GM23338 (cell line): ENCODE results near the gene CELF2. TPM values are rescaled to one million over a fixed set of nuclear protein-coding genes. Genes with fewer than 3 reads are reported as not detected.

Source experiments
- ATAC-seq: fragments of 200-7000 bp; cut with Tn5 transposase; 3 replicates; pipeline ENCODE4 v1.9.1; 2020
- DNase-seq: peaks from one replicate; pipeline ENCODE4 v3.0.0-alpha.2; 2015; ENCODE audit warnings: low spot score
- H2AFZ ChIP-seq: fragments of 200-600 bp; sonication (generic); 2 replicates; pipeline ENCODE4 v1.8.0; 2016; ENCODE audit warnings: antibody characterized with exemption, mild to moderate bottlenecking, moderate library complexity
- H3F3A ChIP-seq: fragments of 200-600 bp; sonication (generic); replicated peaks from 2 replicates; pipeline ENCODE4 v1.8.0; 2017; ENCODE audit warnings: antibody characterized with exemption, mixed run types, low read depth
- H3K27ac ChIP-seq: fragments of 200-600 bp; sonication (generic); 2 replicates; pipeline ENCODE4 v1.6.1; 2016; ENCODE audit warnings: low read depth
- H3K27me3 ChIP-seq: fragments of 200-600 bp; sonication (generic); 2 replicates; pipeline ENCODE4 v1.8.0; 2016; ENCODE audit warnings: mild to moderate bottlenecking, mixed run types, moderate library complexity; ENCODE audit not compliant: insufficient read depth
- H3K36me3 ChIP-seq: fragments of 200-600 bp; sonication (generic); 2 replicates; pipeline ENCODE4 v1.8.0; 2016; ENCODE audit warnings: mild to moderate bottlenecking; ENCODE audit not compliant: insufficient read depth
- H3K4me1 ChIP-seq: fragments of 200-600 bp; sonication (generic); 2 replicates; pipeline ENCODE4 v1.8.0; 2016; ENCODE audit warnings: mild to moderate bottlenecking, moderate library complexity; ENCODE audit not compliant: insufficient read depth
- H3K4me2 ChIP-seq: fragments of 200-600 bp; sonication (generic); 2 replicates; pipeline ENCODE4 v1.7.1; 2017; ENCODE audit warnings: mixed run types
- H3K4me3 ChIP-seq: fragments of 200-600 bp; sonication (generic); 2 replicates; pipeline ENCODE4 v1.6.1; 2016; ENCODE audit warnings: mixed run types
- H3K79me2 ChIP-seq: fragments of 200-600 bp; sonication (generic); replicated peaks from 2 replicates; pipeline ENCODE4 v1.8.0; 2017; ENCODE audit warnings: mild to moderate bottlenecking; ENCODE audit not compliant: insufficient read depth
- H3K9me2 ChIP-seq: fragments of 200-600 bp; sonication (generic); 2 replicates; pipeline ENCODE4 v1.8.0; 2017; ENCODE audit not compliant: insufficient read depth
- H4K20me1 ChIP-seq: fragments of 200-600 bp; sonication (generic); replicated peaks from 2 replicates; pipeline ENCODE4 v1.8.0; 2017; ENCODE audit warnings: mild to moderate bottlenecking; ENCODE audit not compliant: insufficient read depth
- H3K27ac Mint-ChIP-seq: 2 replicates; pipeline ENCODE4 v1.8.0; 2020; ENCODE audit warnings: inconsistent platforms, mild to moderate bottlenecking, moderate library complexity, mixed read lengths
- H3K27me3 Mint-ChIP-seq: 3 replicates; pipeline ENCODE4 v1.8.0; 2022; ENCODE audit warnings: low read depth, mild to moderate bottlenecking, moderate library complexity, mixed read lengths, inconsistent platforms; ENCODE audit not compliant: insufficient read depth, poor library complexity
- H3K36me3 Mint-ChIP-seq: 3 replicates; pipeline ENCODE4 v1.8.0; 2021; ENCODE audit warnings: low read depth, mild to moderate bottlenecking, inconsistent platforms, moderate library complexity, mixed read lengths
- H3K4me1 Mint-ChIP-seq: 3 replicates; pipeline ENCODE4 v1.8.0; 2020; ENCODE audit warnings: mild to moderate bottlenecking, inconsistent platforms, mixed read lengths
- H3K4me3 Mint-ChIP-seq: 3 replicates; pipeline ENCODE4 v1.8.0; 2021; ENCODE audit warnings: moderate library complexity, mild to moderate bottlenecking, inconsistent platforms, mixed read lengths
- H3K9me3 Mint-ChIP-seq: 3 replicates; pipeline ENCODE4 v1.8.0; 2020; ENCODE audit warnings: moderate library complexity, mild to moderate bottlenecking, inconsistent platforms, mixed read lengths
- CTCF ChIP-seq, 2 experiments: fragments of 200-600 bp in 1 of 2; sonication (generic) in 1 of 2; conservative IDR thresholded peaks; 2 replicates each; pipeline versions ENCODE4 v1.5.1 to v1.6.1; 2016 to 2017; ENCODE audit warnings: antibody characterized with exemption in 2 of 2, low read depth in 2 of 2, mild to moderate bottlenecking in 2 of 2, moderate library complexity in 1 of 2
- ETS1 ChIP-seq: IDR thresholded peaks from 2 replicates; pipeline ENCODE4 v1.6.1; 2016; ENCODE audit warnings: antibody characterized with exemption
- EZH2 ChIP-seq: fragments of 200-600 bp; sonication (generic); IDR thresholded peaks from one replicate; pipeline ENCODE4 v1.8.0; 2017; ENCODE audit warnings: antibody characterized with exemption, mild to moderate bottlenecking, low read depth; ENCODE audit not compliant: unreplicated experiment
- EZH2phosphoT487 ChIP-seq: fragments of 200-600 bp; sonication (generic); IDR thresholded peaks from one replicate; pipeline ENCODE4 v1.8.1; 2018; ENCODE audit warnings: antibody characterized with exemption; ENCODE audit not compliant: unreplicated experiment
- JUNB ChIP-seq: IDR thresholded peaks from one replicate; pipeline ENCODE4 v1.6.1; 2016; ENCODE audit warnings: antibody characterized with exemption; ENCODE audit not compliant: unreplicated experiment
- NANOG ChIP-seq: IDR thresholded peaks from 2 replicates; pipeline ENCODE4 v1.6.1; 2016; ENCODE audit warnings: antibody characterized with exemption, borderline replicate concordance
- REST ChIP-seq: IDR thresholded peaks from one replicate; pipeline ENCODE4 v1.6.1; 2018; ENCODE audit warnings: antibody characterized with exemption; ENCODE audit not compliant: unreplicated experiment
- STAT1 ChIP-seq: IDR thresholded peaks from one replicate; pipeline ENCODE4 v1.6.1; 2016; ENCODE audit warnings: antibody characterized with exemption; ENCODE audit not compliant: unreplicated experiment
- ZNF114 ChIP-seq: fragments of 250-450 bp; sonication (Bioruptor Pico); IDR thresholded peaks from 2 replicates; pipeline ENCODE4 v1.5.0; 2020; ENCODE audit warnings: mild to moderate bottlenecking, moderate library complexity
- ZNF331 ChIP-seq: fragments of 250-450 bp; sonication (Bioruptor Pico); IDR thresholded peaks from 2 replicates; pipeline ENCODE4 v1.5.0; 2020; ENCODE audit warnings: low read depth, mild to moderate bottlenecking, moderate library complexity
- ZNF462 ChIP-seq: fragments of 250-450 bp; sonication (Bioruptor Pico); IDR thresholded peaks from 2 replicates; pipeline ENCODE4 v1.5.0; 2020; ENCODE audit warnings: mild to moderate bottlenecking, moderate library complexity
- polyA plus RNA-seq: library from polyadenylated mRNA; unstranded; fragments of >200 nt; fragmentation: Nextera tagmentation; extraction: Ambion mirVana; gene quantifications from 2 replicates; pipeline ENCODE4 v1.2.1, GENCODE V29; 2016
- total RNA-seq: library from RNA; depleted of rRNA; stranded (reverse); fragments of >200 nt; shearing (Covaris generic); gene quantifications from 2 replicates; pipeline ENCODE4 v1.2.3, GENCODE V29; 2014

The CELF2 gene
- total and polyA plus RNA-seq, 2 experiments from 2014 or later = 18.1 to 22.5 TPM

- TF ChIP-seq REST = no peak
- TF ChIP-seq CTCF (conservative IDR thresholded peaks at IDR 0.05; ENCODE audit: low read depth in 2 of 2) = no peak
- TF ChIP-seq JUNB = no peak
- TF ChIP-seq ZNF114 (CRISPR knock-in tag) = no peak
- no peak for TF ChIP-seq STAT1
- TF ChIP-seq EZH2phosphoT487 = no peak
- TF ChIP-seq NANOG = no peak
- TF ChIP-seq EZH2 = no peak
Observed at GRCh38 chr10:11208908-11209829, 191.5 kb downstream of the CELF2 start (continued).

GRCh38 chr10:11209830-11210181 lies 192.1 kb downstream of the CELF2 start:
- Histone ChIP-seq H3K4me2 (no peak overlapping the region), H3K4me1 (peaks cover 29% of the 10 kb centered on the region), H4K20me1 (no peaks in the 10 kb centered on the region), H3K4me3 (no peak overlapping the region), H3K27ac (no peak overlapping the region), H2AFZ (no peak overlapping the region), H3K36me3 (no peaks in the 10 kb centered on the region), H3K79me2 (peaks cover 7% of the 10 kb centered on the region; the same call in 1 of the 2 replicates), H3K9me2 (peaks cover 3% of the 10 kb centered on the region; the same call in 1 of the 2 replicates), H3K27me3 (no peaks in the 10 kb centered on the region), H3F3A (0 out of 2 replicates have a peak, but pooled peaks cover 3% of the 10 kb centered on the region)
- Mint-ChIP-seq H3K27ac (no peak overlapping the region), H3K27me3 (peaks cover 2% of the 10 kb centered on the region), H3K4me1 (peaks cover 38% of the 10 kb centered on the region), H3K9me3 (no peaks in the 10 kb centered on the region), H3K4me3 (no peak overlapping the region), H3K36me3 (no peaks in the 10 kb centered on the region)
- no peak for ATAC-seq
- no peak for DNase-seq
- TF ChIP-seq ZNF462 (CRISPR knock-in tag) (no peak), ETS1 (no peak), EZH2 (no peak), EZH2phosphoT487 (no peak), ZNF331 (no peak)
